KG1 (cell line): ENCODE data around the gene C1QTNF9.
"Not testable (repeated sequence)": the region's sequence is repeated elsewhere in the genome, so short reads cannot be mapped to it uniquely, and the experiment has no call there.

Source experiments
- DNase-seq: peaks from one replicate; lab custom pipeline; 2025; lab: John Stamatoyannopoulos, UW

C1QTNF9 gene

GRCh38 chr13:24282256-24282655 is 27.1 kb upstream of the C1QTNF9 start:
- DNase-seq = no peak

DNA sequence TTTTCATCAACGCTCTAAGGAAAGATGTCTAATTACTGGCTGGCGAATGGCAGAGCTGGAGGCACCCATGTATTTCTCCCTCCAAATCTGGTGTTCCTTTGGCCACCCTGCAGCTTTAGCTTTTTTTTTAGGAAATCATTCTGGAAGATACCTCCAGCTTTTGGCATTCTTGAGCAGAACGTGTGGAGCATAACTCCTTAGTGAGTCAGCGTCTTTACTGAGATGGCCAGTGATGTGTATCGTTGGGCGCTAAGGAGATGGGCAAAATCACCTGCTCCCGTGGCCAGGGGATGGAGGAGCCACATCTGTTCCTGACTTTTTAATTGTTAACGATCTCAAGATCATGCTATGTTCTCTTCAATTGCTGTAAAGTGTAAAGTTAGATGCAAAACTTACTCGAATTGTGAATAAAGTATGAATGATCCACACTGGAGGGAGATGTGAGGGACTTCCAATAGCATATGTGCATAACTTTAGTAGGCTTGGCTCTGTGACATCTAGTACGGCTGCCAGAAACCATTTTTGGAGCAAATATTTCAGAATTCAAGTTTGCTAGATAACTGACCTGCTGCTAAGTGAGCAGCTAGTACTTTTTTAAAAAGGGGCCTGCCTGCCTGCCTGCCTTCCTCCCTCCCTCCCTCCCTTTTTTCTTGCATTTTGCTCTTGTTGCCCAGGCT is 24.4 kb upstream of the C1QTNF9 start:
- no peak for DNase-seq

DNA sequence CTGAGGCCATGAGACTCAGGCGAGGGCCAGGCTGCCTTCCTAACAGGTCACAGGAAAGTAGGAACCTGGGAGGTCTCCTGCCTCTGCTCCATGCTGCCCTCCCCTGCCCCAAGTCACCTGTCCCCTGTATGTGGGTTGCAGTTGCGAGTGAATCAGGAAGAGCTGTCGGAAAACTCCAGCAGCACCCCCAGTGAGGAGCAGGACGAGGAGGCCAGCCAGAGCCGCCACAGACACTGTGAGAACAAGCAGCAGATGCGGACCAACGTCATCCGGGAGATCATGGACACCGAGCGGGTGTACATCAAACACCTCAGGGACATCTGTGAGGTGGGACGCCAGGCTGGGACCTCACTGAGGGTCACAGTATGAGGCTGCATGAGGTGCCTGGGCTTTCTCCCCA is 22.8 kb upstream of the C1QTNF9 start:
- DNase-seq = no peak

DNA sequence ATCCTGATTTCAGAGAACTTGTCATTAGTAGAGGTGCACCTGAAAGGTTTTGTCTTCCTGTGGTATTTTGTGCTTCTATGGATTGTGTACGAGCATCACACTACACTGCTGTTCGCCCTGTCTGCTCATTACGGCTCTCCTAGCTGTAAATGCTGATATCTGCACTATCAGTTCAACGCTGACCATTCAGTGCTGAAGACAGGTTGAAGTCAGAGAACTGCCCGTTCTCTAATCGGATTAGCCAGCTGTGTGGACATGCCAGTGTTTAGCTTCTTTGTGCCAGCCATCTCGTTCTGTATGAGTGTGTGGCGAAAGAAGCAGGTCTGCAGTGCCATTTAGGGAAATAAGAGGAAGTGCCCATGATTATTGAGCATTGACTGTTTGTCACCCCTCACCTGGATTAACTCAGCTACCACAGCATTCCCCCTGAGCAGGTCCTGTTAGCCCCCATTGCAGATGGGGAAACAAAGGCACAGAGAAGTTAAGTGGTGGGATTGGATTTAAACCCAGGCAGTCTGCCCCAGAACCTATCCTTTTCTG is 21.6 kb upstream of the C1QTNF9 start:
- DNase-seq = no peak

DNA sequence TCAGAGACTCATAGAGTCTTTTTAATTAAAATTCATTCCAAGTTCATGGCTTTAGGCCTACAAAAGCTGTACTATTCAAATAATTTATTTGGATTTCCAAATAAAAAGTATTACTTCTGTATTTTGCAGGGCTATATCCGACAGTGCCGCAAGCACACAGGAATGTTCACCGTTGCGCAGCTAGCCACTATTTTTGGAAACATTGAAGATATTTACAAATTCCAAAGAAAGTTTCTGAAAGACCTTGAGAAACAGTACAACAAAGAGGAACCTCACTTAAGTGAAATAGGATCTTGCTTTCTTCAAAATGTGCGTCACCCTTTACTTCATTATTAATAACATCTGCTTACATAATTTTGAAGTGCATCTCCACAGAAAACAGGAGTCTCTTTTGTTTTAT is 20.5 kb upstream of the C1QTNF9 start:
- no peak for DNase-seq

DNA sequence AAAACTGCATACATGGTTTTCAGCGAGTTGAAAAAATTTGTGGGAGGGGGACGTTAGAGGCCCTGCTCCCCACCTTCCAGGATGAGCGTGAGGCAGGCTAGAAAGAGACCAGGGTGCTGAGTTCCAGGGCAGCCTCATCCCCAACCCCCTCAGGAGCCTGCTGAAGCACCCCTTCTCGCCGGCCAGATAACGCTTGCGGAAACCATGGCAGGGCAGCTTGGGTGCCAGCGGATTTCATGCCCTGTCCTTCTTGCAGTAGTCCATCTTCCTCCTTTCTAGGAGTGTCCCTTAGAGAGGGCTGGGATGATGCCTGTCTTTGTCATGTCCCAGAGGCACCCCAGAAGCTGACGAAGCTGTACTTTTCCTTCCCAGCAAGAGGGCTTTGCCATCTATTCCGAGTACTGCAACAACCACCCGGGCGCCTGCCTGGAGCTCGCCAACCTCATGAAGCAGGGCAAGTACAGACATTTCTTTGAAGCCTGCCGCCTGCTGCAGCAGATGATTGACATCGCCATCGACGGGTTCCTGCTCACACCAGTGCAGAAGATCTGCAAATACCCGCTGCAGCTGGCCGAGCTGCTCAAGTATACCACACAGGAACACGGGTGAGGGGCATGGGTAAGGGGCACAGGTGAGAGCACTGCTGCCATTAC is 19.0 kb upstream of the C1QTNF9 start:
- DNase-seq = no peak

DNA sequence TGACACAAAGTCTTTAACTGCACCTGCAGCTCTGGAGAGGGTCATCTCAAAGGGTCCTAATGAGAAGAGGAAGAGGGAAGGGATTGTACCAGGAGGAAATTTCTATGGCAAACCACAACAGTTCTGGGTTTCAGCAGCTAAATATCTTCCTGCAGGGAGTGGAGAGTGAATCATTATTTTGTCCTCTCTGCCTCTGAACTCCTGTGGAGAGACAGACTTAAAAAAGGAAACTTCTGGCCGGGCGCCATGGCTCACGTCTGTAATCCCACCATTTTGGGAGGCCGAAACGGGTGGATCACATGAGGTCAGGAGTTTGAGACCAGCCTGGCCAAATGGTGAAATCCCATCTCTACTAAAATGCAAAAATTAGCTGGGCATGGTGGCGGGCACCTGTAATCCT is 16.9 kb upstream of the C1QTNF9 start:
- no peak for DNase-seq

DNA sequence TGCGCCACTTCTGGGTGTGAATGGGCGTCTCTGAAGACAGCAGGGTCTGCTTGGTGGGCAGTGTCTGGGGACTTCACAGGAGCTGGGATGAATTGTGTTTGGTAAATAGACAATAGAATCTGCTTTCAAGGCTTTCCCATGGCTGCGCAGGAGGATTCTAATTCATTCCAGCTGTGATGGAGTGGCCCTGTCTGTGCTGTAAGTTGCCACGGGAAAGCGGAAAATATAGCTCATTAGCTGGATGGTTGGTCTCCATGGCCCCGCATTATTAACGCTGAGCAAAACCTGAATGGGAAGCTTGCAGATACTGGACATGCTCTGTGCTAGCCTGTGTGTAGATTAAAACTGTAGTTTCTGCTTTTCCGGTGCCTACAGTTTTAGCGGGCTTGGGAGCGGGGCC is 15.6 kb upstream of the C1QTNF9 start:
- DNase-seq = no peak

DNA sequence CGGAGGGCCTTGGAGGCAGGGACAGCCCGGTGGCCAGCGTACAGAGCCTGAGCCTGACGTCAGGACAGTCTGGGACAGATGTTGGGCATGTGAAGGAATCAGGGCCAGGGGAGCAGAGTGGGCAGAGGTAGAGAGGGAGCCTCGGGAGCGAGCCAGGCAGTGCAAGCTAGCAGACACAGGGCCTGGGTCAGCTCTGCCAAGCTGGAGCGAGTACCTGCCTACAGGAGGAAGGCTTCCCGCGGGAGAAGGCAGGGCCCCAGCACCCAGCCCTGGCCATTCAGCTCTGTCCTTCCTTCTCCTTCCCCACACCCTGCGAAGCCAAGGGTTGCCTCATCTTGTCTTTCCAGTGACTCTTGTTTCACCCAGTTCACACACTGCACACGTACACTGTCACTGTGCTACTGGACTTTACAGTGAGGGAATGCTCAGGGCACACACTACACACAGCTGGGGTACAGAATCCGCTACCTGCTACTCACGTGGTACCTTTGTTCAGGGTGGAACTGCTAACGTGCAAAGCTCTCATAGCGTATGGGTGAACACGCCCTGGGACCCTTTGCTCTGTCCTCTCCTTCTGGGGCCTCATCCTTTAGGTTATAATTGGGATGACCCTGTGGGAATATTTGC is 9.8 kb upstream of the C1QTNF9 start:
- no peak for DNase-seq

GRCh38 chr13:24301434-24301833 is 7.9 kb upstream of the C1QTNF9 start:
- DNase-seq = no peak

DNA sequence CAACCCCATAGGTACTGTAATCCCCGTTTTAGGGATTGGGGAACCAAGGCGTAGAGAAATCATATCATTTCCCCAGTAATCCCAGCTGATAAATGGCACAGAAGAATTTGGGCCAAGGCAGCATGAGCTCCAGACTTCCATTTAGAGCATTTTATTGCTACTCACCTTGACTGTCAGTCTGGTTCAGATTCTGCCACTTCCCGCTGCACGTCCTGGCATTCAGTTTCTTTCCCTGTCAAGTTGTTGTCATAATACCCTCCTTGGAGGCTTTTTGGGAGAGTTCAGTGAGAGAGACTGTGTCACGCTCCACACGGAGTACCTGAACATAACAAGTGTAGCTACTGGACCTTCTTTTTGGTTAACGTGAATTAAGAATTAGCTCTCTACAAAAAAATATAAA is 7.5 kb upstream of the C1QTNF9 start:
- DNase-seq = no peak

DNA sequence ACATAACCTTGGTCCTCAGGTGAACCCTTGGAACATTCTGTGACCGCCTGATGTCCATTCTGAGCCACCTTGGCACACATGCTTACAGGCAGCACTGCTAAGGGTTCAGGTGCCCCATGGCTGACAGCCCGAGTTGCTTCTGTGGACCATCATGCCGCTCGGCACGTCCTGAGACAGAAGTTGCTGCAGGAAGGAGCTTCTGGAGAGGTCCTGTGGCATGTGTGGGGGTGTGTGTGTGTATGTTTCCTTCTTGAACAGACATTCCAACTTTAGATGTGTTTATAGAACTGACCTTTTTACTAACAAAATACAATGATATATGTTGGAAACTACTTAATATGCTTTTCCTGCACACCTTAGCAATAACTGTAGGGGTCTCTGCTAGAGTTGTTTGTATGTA is 4.8 kb upstream of the C1QTNF9 start:
- DNase-seq = no peak

- DNase-seq = no peak
Measured at GRCh38 chr13:24306632-24307031, 2.7 kb upstream of the C1QTNF9 start.

DNA sequence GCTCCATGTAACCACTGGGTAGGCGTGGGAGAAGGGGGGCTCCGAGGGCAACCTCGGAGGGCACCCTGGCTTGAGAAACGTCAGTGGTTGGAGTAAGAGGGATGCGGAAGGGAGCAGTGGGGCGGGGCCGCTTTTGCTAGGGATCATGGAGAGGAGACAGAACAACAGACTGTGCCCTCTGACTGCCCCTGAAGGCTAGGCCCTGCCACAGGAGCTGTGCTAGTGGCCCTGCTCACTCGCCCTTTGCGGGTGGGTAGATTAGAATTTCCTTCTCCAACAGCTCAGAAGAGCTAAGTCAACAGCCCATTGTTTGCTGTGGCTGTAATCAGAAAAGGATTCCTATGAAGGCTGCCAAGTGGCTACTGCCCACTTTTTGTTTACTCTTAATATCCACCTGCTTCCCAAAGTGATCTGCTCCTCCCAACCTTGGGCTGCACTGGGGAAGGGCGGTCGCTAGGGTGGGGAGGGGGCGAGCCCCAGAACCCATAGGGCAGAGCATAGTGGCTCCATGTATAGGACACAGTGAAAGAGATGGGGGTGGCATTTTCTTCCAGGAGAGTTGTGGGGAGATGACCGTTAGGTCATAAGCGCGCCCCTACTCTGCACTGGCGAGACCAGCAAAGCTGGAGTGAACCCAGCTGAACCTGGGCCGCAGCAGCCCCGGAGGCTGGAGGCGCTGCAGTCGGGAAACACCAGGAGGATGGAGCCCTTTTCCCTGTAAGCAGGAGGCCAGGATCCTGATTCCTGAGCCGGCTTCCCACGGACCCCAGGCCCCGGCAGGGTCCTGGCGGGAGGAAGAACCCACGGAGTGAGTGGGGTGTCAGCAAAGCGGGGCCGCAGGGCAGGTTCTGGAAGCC is 1.9 kb upstream of the C1QTNF9 start:
- DNase-seq = no peak

GRCh38 chr13:24308068-24308445 is 1.3 kb upstream of the C1QTNF9 start:
- no peak for DNase-seq

GRCh38 chr13:24308488-24309020 is 826 bp upstream of the C1QTNF9 start:
- no peak for DNase-seq

- DNase-seq = no peak
Measured at GRCh38 chr13:24313439-24313838, 4.1 kb downstream of the C1QTNF9 start.

GRCh38 chr13:24317835-24318234 is 8.5 kb downstream of the C1QTNF9 start:
- not testable (repeated sequence) for DNase-seq

DNA sequence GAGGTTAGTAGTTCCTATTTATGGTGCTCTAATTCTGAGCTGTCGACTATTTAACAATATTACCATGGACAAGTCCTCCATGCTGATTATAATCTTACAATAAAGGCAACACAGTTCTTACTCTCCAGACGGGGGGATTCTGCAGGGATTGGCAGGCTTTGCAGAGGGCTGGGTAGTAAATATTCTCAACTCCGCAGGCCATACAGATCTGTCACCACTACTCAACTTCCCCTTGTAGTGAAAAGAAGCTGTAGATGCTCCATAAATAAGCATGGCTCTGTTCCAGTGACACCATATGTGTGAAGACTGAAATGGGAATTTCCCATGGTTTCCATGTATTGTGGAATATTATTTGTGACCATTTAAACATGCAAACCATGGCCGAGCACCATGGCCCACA is 9.5 kb downstream of the C1QTNF9 start:
- DNase-seq = not testable (repeated sequence)

DNA sequence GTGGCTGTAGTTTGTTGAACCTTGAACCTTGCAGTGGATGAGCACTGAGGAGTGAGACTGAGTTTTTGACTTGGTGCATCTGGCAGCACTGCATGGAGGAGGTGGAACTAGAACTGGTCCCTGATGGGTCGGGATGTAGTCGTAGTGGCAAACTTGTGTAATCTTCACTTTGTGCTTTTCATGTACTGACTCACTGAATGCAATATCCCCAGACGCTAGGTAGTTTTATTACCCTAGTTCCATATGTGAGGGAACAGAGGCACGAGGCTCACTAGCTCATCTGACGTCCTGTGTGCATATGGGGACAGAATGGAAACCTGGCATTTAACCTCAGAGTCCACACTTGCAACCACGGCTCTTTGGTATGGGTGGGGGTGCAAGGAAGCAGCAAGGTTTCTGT is 10.3 kb downstream of the C1QTNF9 start:
- DNase-seq = not testable (repeated sequence)

- not testable (repeated sequence) for DNase-seq
Measured at GRCh38 chr13:24321416-24321815, 12.0 kb downstream of the C1QTNF9 start.

GRCh38 chr13:24322470-24322869 is 13.1 kb downstream of the C1QTNF9 start:
- not testable (repeated sequence) for DNase-seq
